OCI-LY1 (cell line): ENCODE data around the gene GLIS1.

Experiments
- H2AFZ ChIP-seq: fragments of 200-600 bp; sonication (generic), shearing (Covaris generic); 2 replicates; pipeline ENCODE4 v1.6.0; 2014; ENCODE audit warnings: antibody characterized with exemption, mild to moderate bottlenecking, low read length
- H3F3A ChIP-seq: fragments of 200-600 bp; sonication (generic), shearing (Covaris generic); 2 replicates; pipeline ENCODE4 v1.6.0; 2014; ENCODE audit warnings: mild to moderate bottlenecking, antibody characterized with exemption, low read length, moderate library complexity; ENCODE audit not compliant: insufficient read depth
- H3K27ac ChIP-seq: fragments of 200-600 bp; sonication (generic); 2 replicates; pipeline ENCODE4 v1.5.1; 2014; ENCODE audit warnings: low read length, mixed run types, mild to moderate bottlenecking, low read depth; ENCODE audit not compliant: poor library complexity, severe bottlenecking
- H3K27me3 ChIP-seq: fragments of 200-600 bp; sonication (generic); 2 replicates; pipeline ENCODE4 v1.6.0; 2014; ENCODE audit warnings: antibody characterized with exemption, mild to moderate bottlenecking, low read length, moderate library complexity; ENCODE audit not compliant: insufficient read depth
- H3K36me3 ChIP-seq: fragments of 200-600 bp; sonication (generic); 2 replicates; pipeline ENCODE4 v1.6.1; 2014; ENCODE audit warnings: mild to moderate bottlenecking, antibody characterized with exemption, low read length, moderate library complexity, mixed read lengths; ENCODE audit not compliant: insufficient read depth
- H3K4me1 ChIP-seq: fragments of 200-600 bp; sonication (generic); 2 replicates; pipeline ENCODE4 v1.5.1; 2014; ENCODE audit warnings: mild to moderate bottlenecking, low read length, moderate library complexity; ENCODE audit not compliant: insufficient read depth, severe bottlenecking
- H3K4me2 ChIP-seq: fragments of 200-600 bp; sonication (generic), shearing (Covaris generic); 2 replicates; pipeline ENCODE4 v1.6.1; 2014; ENCODE audit warnings: low read length
- H3K4me3 ChIP-seq: fragments of 200-600 bp; sonication (generic); 2 replicates; pipeline ENCODE4 v1.5.1; 2014; ENCODE audit warnings: low read length, low read depth, mild to moderate bottlenecking, mixed read lengths; ENCODE audit not compliant: poor library complexity, severe bottlenecking
- H3K79me2 ChIP-seq: fragments of 200-600 bp; shearing (Covaris generic); 2 replicates; pipeline ENCODE4 v1.6.1; 2016; ENCODE audit warnings: mixed run types, low read length, mixed read lengths; ENCODE audit not compliant: insufficient read depth
- H3K9ac ChIP-seq: fragments of 200-600 bp; sonication (generic), shearing (Covaris generic); 2 replicates; pipeline ENCODE4 v1.6.1; 2014; ENCODE audit warnings: mild to moderate bottlenecking, low read length, mixed read lengths
- H3K9me2 ChIP-seq: fragments of 200-600 bp; sonication (generic), shearing (Covaris generic); 2 replicates; pipeline ENCODE4 v1.6.1; 2014; ENCODE audit warnings: low read depth, mild to moderate bottlenecking, low read length, mixed read lengths
- H3K9me3 ChIP-seq: fragments of 200-600 bp; shearing (Covaris generic); 2 replicates; pipeline ENCODE4 v1.6.1; 2014; ENCODE audit warnings: low read length, mixed read lengths
- H4K20me1 ChIP-seq: fragments of 200-600 bp; sonication (generic), shearing (Covaris generic); 2 replicates; pipeline ENCODE4 v1.6.0; 2016; ENCODE audit warnings: mild to moderate bottlenecking, low read length; ENCODE audit not compliant: insufficient read depth
- EZH2 ChIP-seq: fragments of 200-600 bp; sonication (generic), shearing (Covaris generic); IDR thresholded peaks from 2 replicates; pipeline ENCODE4 v1.8.0; 2017; ENCODE audit warnings: borderline replicate concordance, mixed run types, mild to moderate bottlenecking, antibody characterized with exemption, low read length, moderate library complexity, mixed read lengths
- TF ChIP-seq, protein P1 (sequence below): fragments of 200-600 bp; sonication (generic), shearing (Covaris generic); IDR thresholded peaks from 2 replicates; pipeline ENCODE4 v1.5.1; 2017; ENCODE audit warnings: mild to moderate bottlenecking, antibody characterized with exemption, low read length, moderate library complexity, mixed read lengths

Gene GLIS1

DNA sequence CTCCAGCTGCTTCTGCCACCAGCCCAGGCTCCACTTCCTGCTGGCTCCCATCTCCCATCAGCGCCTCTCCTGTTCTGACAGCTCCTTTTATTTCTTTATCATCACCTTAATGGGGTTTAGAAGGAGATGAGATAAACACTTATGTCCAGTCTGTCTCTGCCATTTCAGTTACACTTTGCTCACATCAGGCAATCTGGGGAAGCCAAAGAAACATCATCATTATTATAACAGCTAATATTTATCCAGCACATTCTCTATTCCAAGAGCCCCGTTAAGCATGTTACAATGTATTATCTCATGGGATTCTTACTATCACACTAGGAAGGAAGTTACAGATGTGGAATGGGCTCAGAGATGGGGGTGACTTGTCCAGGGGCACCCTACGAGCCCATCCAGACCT, 248.6 kb downstream of the GLIS1 start:
- TF ChIP-seq, protein P1, sequence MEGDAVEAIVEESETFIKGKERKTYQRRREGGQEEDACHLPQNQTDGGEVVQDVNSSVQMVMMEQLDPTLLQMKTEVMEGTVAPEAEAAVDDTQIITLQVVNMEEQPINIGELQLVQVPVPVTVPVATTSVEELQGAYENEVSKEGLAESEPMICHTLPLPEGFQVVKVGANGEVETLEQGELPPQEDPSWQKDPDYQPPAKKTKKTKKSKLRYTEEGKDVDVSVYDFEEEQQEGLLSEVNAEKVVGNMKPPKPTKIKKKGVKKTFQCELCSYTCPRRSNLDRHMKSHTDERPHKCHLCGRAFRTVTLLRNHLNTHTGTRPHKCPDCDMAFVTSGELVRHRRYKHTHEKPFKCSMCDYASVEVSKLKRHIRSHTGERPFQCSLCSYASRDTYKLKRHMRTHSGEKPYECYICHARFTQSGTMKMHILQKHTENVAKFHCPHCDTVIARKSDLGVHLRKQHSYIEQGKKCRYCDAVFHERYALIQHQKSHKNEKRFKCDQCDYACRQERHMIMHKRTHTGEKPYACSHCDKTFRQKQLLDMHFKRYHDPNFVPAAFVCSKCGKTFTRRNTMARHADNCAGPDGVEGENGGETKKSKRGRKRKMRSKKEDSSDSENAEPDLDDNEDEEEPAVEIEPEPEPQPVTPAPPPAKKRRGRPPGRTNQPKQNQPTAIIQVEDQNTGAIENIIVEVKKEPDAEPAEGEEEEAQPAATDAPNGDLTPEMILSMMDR: no peak
- TF ChIP-seq EZH2: no peak
- Histone ChIP-seq H2AFZ (no peak overlapping the region), H3K4me3 (no peak overlapping the region), H3K27ac (no peak overlapping the region), H3K4me1 (no peaks in the 10 kb centered on the region), H3K9ac (no peak overlapping the region), H3K27me3 (no peaks in the 10 kb centered on the region), H3K79me2 (no peaks in the 10 kb centered on the region), H3K4me2 (no peak overlapping the region), H4K20me1 (no peaks in the 10 kb centered on the region), H3F3A (no peaks in the 10 kb centered on the region), H3K9me3 (no peaks in the 10 kb centered on the region), H3K36me3 (no peaks in the 10 kb centered on the region), H3K9me2 (no peaks in the 10 kb centered on the region)

GRCh38 chr1:53486395-53487026, 252.5 kb downstream of the GLIS1 start:
- H3K9me3 ChIP-seq: no peaks in the 10 kb centered on the region
- H3K27ac ChIP-seq: no peak overlapping the region
- no peak overlapping the region for H2AFZ ChIP-seq
- H3K9me2 ChIP-seq: no peaks in the 10 kb centered on the region
- no peaks in the 10 kb centered on the region for H3K79me2 ChIP-seq
- H4K20me1 ChIP-seq: no peaks in the 10 kb centered on the region
- H3F3A ChIP-seq: no peaks in the 10 kb centered on the region
- no peak overlapping the region for H3K9ac ChIP-seq
- H3K27me3 ChIP-seq: no peaks in the 10 kb centered on the region
- TF ChIP-seq EZH2: no peak
- TF ChIP-seq, protein P1: no peak
- no peaks in the 10 kb centered on the region for H3K36me3 ChIP-seq
- no peak overlapping the region for H3K4me3 ChIP-seq
- no peak overlapping the region for H3K4me2 ChIP-seq
- H3K4me1 ChIP-seq: no peaks in the 10 kb centered on the region

GRCh38 chr1:53485478-53486394, 253.2 kb downstream of the GLIS1 start:
- Histone ChIP-seq H4K20me1 (no peaks in the 10 kb centered on the region), H3K4me3 (no peak overlapping the region), H3K36me3 (no peaks in the 10 kb centered on the region), H3K9ac (no peak overlapping the region), H3K27me3 (no peaks in the 10 kb centered on the region), H3K9me2 (no peaks in the 10 kb centered on the region), H3K9me3 (no peaks in the 10 kb centered on the region), H3K4me2 (no peak overlapping the region), H3F3A (no peaks in the 10 kb centered on the region), H2AFZ (no peak overlapping the region), H3K79me2 (no peaks in the 10 kb centered on the region), H3K27ac (no peak overlapping the region), H3K4me1 (no peaks in the 10 kb centered on the region)
- TF ChIP-seq, protein P1: peak; percentile 85
- TF ChIP-seq EZH2: no peak
